HepG2 (cell line): Measurements from ENCODE around the gene OR2J1. TPM values are rescaled to one million over a fixed set of nuclear protein-coding genes. Genes with fewer than 3 reads are reported as not detected.

Experiments
- ATAC-seq: fragments of 200-7000 bp; cut with Tn5 transposase; 3 replicates; pipeline ENCODE4 v1.9.1; 2020; ENCODE audit warnings: mild to moderate bottlenecking, moderate library complexity
- Bru-seq: library from RNA; stranded (reverse); fragments of 400-500 nt; gene quantifications from one replicate; lab custom pipeline; 2021; lab: Mats Ljungman, UMichigan
- BruChase-seq, 2 experiments: library from RNA; stranded (reverse); fragments of 400-500 nt; gene quantifications; one replicate each; lab custom pipeline; 2021; lab: Mats Ljungman, UMichigan
- BruUV-seq: library from RNA; stranded (reverse); fragments of 400-500 nt; replicated peaks from 2 replicates; lab custom pipeline; 2021; lab: Mats Ljungman, UMichigan
- CTCF ChIA-PET: fragments of 300-600 bp; formaldehyde crosslinking; extraction: SDS; loops from one replicate; lab custom pipeline; 2021; ENCODE audit warnings: low total read pairs, inconsistent platforms, low intra/inter-chr PET ratio; lab: Yijun Ruan, JAX
- POLR2A ChIA-PET: fragments of 350-600 bp; sonication (Branson Sonifier 250); formaldehyde crosslinking; loops from one replicate; lab custom pipeline; 2020; ENCODE audit warnings: antibody characterized with exemption, inconsistent platforms; lab: Yijun Ruan, JAX
- DNase-seq: peaks from one replicate; pipeline ENCODE4 v3.0.0-alpha.2; 2015; ENCODE audit warnings: low spot score
- FAIRE-seq: peaks from 3 replicates; lab custom pipeline; 2011; peaks lifted over from hg19 to GRCh38; lab: Jason Lieb, UNC
- H2AFZ ChIP-seq: one replicate; pipeline ENCODE4 v1.6.1; 2011; ENCODE audit warnings: low read length, inconsistent platforms
- H3K27ac ChIP-seq: fragments of 300-600 bp; 3 replicates; pipeline ENCODE4 v1.8.0; 2011; ENCODE audit warnings: mixed run types, mild to moderate bottlenecking, mixed read lengths, low read length, inconsistent platforms; ENCODE audit not compliant: insufficient read depth; ENCODE audit errors: extremely low read length
- H3K27me3 ChIP-seq, 2 experiments: fragments of 200-600 bp in 1 of 2; 2 replicates in 1 of 2; 3 replicates in 1 of 2; pipeline versions ENCODE4 v1.6.0 to v1.8.0; 2011; ENCODE audit warnings: low read length in 2 of 2, mild to moderate bottlenecking in 2 of 2, moderate library complexity in 2 of 2, inconsistent platforms in 1 of 2; ENCODE audit not compliant: insufficient read depth in 2 of 2, control insufficient read depth in 1 of 2
- H3K36me3 ChIP-seq, 2 experiments: fragments of 200-600 bp in 1 of 2; replicated peaks in 1 of 2; 2 replicates in 1 of 2; 3 replicates in 1 of 2; pipeline versions ENCODE4 v1.5.1 to v1.8.0; 2011; ENCODE audit warnings: low read length in 2 of 2, inconsistent platforms in 1 of 2; ENCODE audit not compliant: insufficient read depth in 2 of 2, control insufficient read depth in 1 of 2
- H3K4me1 ChIP-seq: 2 replicates; pipeline ENCODE4 v1.5.1; 2012; ENCODE audit warnings: low read length, inconsistent platforms; ENCODE audit not compliant: insufficient read depth
- H3K4me2 ChIP-seq: 2 replicates; pipeline ENCODE4 v1.6.0; 2011; ENCODE audit warnings: low read depth, low read length, inconsistent platforms
- H3K4me3 ChIP-seq, 3 experiments: fragments of 200-600 bp in 1 of 3; sonication (generic), shearing (Covaris generic) in 1 of 3; replicated peaks in 1 of 3; 2 replicates each; pipeline ENCODE4 v1.5.1; 2011 to 2016; ENCODE audit warnings: low read length in 3 of 3, inconsistent platforms in 2 of 3, low read depth in 2 of 3, mild to moderate bottlenecking in 2 of 3, control low read depth in 1 of 3, mixed read lengths in 1 of 3; ENCODE audit not compliant: insufficient read depth in 1 of 3
- H3K79me2 ChIP-seq: one replicate; pipeline ENCODE4 v1.6.1; 2011; ENCODE audit warnings: low read length, inconsistent platforms; ENCODE audit not compliant: insufficient read depth
- H3K9ac ChIP-seq: 2 replicates; pipeline ENCODE4 v1.6.0; 2011; ENCODE audit warnings: mild to moderate bottlenecking, low read depth, low read length, inconsistent platforms; ENCODE audit not compliant: insufficient read depth
- H3K9me3 ChIP-seq: 2 replicates; pipeline ENCODE4 v1.5.1; 2012; ENCODE audit warnings: mild to moderate bottlenecking, low read length
- H4K20me1 ChIP-seq: 2 replicates; pipeline ENCODE4 v1.6.0; 2011; ENCODE audit warnings: inconsistent platforms, mild to moderate bottlenecking, low read length, moderate library complexity; ENCODE audit not compliant: insufficient read depth
- FOXC1 ChIP-seq: sonication (generic); formaldehyde crosslinking; IDR thresholded peaks from 2 replicates; pipeline ENCODE4 v1.8.0; 2022; ENCODE audit warnings: mild to moderate bottlenecking, missing genetic modification reagents, borderline replicate concordance
- KMT2B ChIP-seq: IDR thresholded peaks from 2 replicates; pipeline ENCODE4 v1.6.1; 2016; ENCODE audit warnings: missing genetic modification reagents, missing compliant biosample characterization
- RBAK ChIP-seq: sonication (generic); formaldehyde crosslinking; IDR thresholded peaks from 2 replicates; pipeline ENCODE4 v1.5.1; 2020; ENCODE audit warnings: mild to moderate bottlenecking, missing genetic modification reagents
- RERE ChIP-seq: IDR thresholded peaks from 2 replicates; pipeline ENCODE4 v1.6.1; 2016; ENCODE audit warnings: low read depth, missing genetic modification reagents, missing compliant biosample characterization
- SMC3 ChIP-seq: IDR thresholded peaks from 2 replicates; pipeline ENCODE4 v1.6.1; 2011; ENCODE audit warnings: low read length, improper control_type of control experiment
- SRSF1 ChIP-seq: fragments of 200-400 bp; formaldehyde crosslinking; optimal IDR thresholded peaks from 2 replicates; pipeline ENCODE3; 2017; ENCODE audit warnings: mild to moderate bottlenecking, low read depth, low read length, moderate library complexity
- ZBTB8A ChIP-seq: sonication (generic); formaldehyde crosslinking; IDR thresholded peaks from 2 replicates; pipeline ENCODE4 v1.4.0; 2020; ENCODE audit warnings: mild to moderate bottlenecking, low read depth, missing genetic modification reagents, borderline replicate concordance
- ZNF451 ChIP-seq: sonication (generic); formaldehyde crosslinking; IDR thresholded peaks from 2 replicates; pipeline ENCODE4 v1.5.0; 2020; ENCODE audit warnings: mild to moderate bottlenecking, missing genetic modification reagents
- ZNF547 ChIP-seq: sonication (generic); formaldehyde crosslinking; IDR thresholded peaks from 2 replicates; pipeline ENCODE4 v1.5.1; 2020; ENCODE audit warnings: mild to moderate bottlenecking, missing genetic modification reagents
- ZSCAN5A ChIP-seq: sonication (generic); formaldehyde crosslinking; IDR thresholded peaks from 2 replicates; pipeline ENCODE4 v1.8.0; 2022; ENCODE audit warnings: mild to moderate bottlenecking, missing genetic modification reagents, borderline replicate concordance
- WGBS: methylation state at CpG from one replicate; pipeline ENCODE4 v1.1.6; 2017; ENCODE audit warnings: low lambda C conversion rate; 5-methylcytosine and 5-hydroxymethylcytosine counted together
- in situ Hi-C: cut with HindIII; loops from 2 replicates; pipeline ENCODE4 v1.10.0; 2017; ENCODE audit warnings: low pct_unique_long_range_greater_than_20kb; ENCODE audit not compliant: extremely low pct_ligation_motif_present
- intact Hi-C: fragments of 100-400 bp; cut with micrococcal nuclease; formaldehyde crosslinking; loops from one replicate; pipeline ENCODE4 v1.10.0; 2022; ENCODE audit not compliant: unreplicated experiment
- long read RNA-seq, 2 experiments: library from RNA in 1 of 2; library from polyadenylated mRNA in 1 of 2; stranded (forward) in 1 of 2; unstranded in 1 of 2; transcript quantifications; one replicate each; pipeline ENCODE4 v2.0.0, GENCODE V29; 2019 to 2022
- polyA minus RNA-seq, 3 experiments: library from RNA; depleted of rRNA, polyadenylated mRNA; stranded (reverse); fragments of >200 nt; gene quantifications; 2 replicates each; pipeline ENCODE4 v1.2.3, GENCODE V29; 2011; ENCODE audit warnings: low replicate concordance in 1 of 3
- polyA plus RNA-seq, 8 experiments: library from polyadenylated mRNA; depleted of rRNA in 3 of 8; stranded (reverse) in 7 of 8; unstranded in 1 of 8; fragments of >200 nt; fragmentation: Illumina TruSeq in 4 of 8; extraction: Trizol in 4 of 8; gene quantifications; 2 replicates each; pipeline versions ENCODE4 v1.2.1 to v1.2.3, GENCODE V29; 2011 to 2016; ENCODE audit warnings: low read depth in 4 of 8, missing spikeins in 1 of 8, mixed read lengths in 1 of 8; ENCODE audit not compliant: insufficient read depth in 1 of 8
- total RNA-seq, 5 experiments: library from RNA; depleted of rRNA; stranded (reverse); fragments of >200 nt; fragmentation: Illumina TruSeq; extraction: Trizol; gene quantifications; 2 replicates each; pipeline ENCODE4 v1.2.3, GENCODE V29; 2016; ENCODE audit warnings: low read depth in 1 of 5

Gene OR2J1
- not detected in 2 replicates for total RNA-seq (2016; rRNA removed; fragmentation: Illumina TruSeq; extraction: Trizol)
- not detected in 2 replicates for total RNA-seq (2016; cell fraction: cytosol; rRNA removed; fragmentation: Illumina TruSeq; extraction: Trizol; ENCODE audit: low read depth)
- total RNA-seq (2016; cell fraction: insoluble cytoplasmic fraction; rRNA removed; fragmentation: Illumina TruSeq; extraction: Trizol), result not detected in 2 replicates
- total RNA-seq (2016; cell fraction: membrane; rRNA removed; fragmentation: Illumina TruSeq; extraction: Trizol), result not detected in 2 replicates
- total RNA-seq (2016; cell fraction: nucleus; rRNA removed; fragmentation: Illumina TruSeq; extraction: Trizol), result not detected in 2 replicates
- polyA plus RNA-seq (2011; rRNA removed), result 0.05 and 0.07 TPM in 2 replicates
- polyA plus RNA-seq (2011; cell fraction: cytosol; rRNA removed), result not detected in 2 replicates
- 0.17 and 0.34 TPM in 2 replicates for polyA plus RNA-seq (2011; cell fraction: nucleus; rRNA removed)
- polyA plus RNA-seq (2012), result not detected in 2 replicates
- not detected in 2 replicates for polyA plus RNA-seq (2016; cell fraction: cytosol; fragmentation: Illumina TruSeq; extraction: Trizol; ENCODE audit: low read depth)
- not detected in 2 replicates for polyA plus RNA-seq (2016; cell fraction: insoluble cytoplasmic fraction; fragmentation: Illumina TruSeq; extraction: Trizol; ENCODE audit: low read depth)
- not detected in 2 replicates for polyA plus RNA-seq (2016; cell fraction: membrane; fragmentation: Illumina TruSeq; extraction: Trizol; ENCODE audit: low read depth)
- polyA plus RNA-seq (2016; cell fraction: nucleus; fragmentation: Illumina TruSeq; extraction: Trizol; ENCODE audit: insufficient read depth, low read depth), result not detected in 2 replicates
- 2.6 TPM in 1 of 2 replicates, not detected in the other for polyA minus RNA-seq (2011; rRNA and poly(A)+ RNA removed; ENCODE audit: low replicate concordance)
- not detected in 2 replicates for polyA minus RNA-seq (2011; cell fraction: cytosol; rRNA and poly(A)+ RNA removed)
- polyA minus RNA-seq (2011; cell fraction: nucleus; rRNA and poly(A)+ RNA removed), result 2.0 and 4.0 TPM in 2 replicates
- Bru-seq, nascent RNA, result percentile 27 among the genes with signal in this experiment
- BruChase-seq, experiment 1, labeled RNA remaining after a 6-hour chase, result not detected
- not detected for BruChase-seq, experiment 2, labeled RNA remaining after a 2-hour chase
- long read RNA-seq, experiment 1, result 0 reads
- long read RNA-seq, experiment 2, result 0 reads

DNA sequence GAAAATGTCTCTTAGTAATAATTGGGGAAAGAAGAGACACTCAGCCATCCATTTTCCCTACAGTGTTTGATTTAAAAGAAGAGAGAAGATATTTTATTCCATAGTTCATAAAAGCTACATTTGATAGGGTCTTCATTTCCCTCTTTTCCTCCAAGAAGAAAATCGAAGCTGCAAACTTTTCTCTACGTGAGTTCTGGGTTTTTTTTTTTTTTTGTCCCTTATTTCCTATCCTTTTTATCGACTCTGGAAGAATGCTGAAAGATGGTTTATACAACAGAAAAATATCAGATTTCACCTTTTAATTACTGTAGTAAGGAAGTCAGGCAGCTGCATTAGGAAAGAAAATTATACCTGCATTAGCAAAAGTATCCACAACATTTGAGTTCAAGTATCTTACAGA, at the start of gene OR2J1:
OR2J1 (plus strand) TSS at position 301 of the 400 bp plus-strand sequence. CDS start 1,453 bp downstream, outside the sequence.
- 2% methylated on average over 3 of the region's 3 CpGs for WGBS
- H3K27me3 ChIP-seq, result no peaks in the 10 kb centered on the region; a peak in 1 of 5 replicates
- no peaks in the 10 kb centered on the region for H3K4me1 ChIP-seq
- ChIA-PET POLR2A (no interaction called here), CTCF (no interaction called here)
- H3K27ac ChIP-seq, result no peak within 1 kb of the TSS
- H3K79me2 ChIP-seq, result no peaks in the 10 kb centered on the region
- ATAC-seq, result no peak
- no peak within 1 kb of the TSS for H3K4me3 ChIP-seq
- DNase-seq, result no peak
- no peak within 1 kb of the TSS for H3K9ac ChIP-seq
- H3K36me3 ChIP-seq, result no peaks in the 10 kb centered on the region
- no peaks in the 10 kb centered on the region for H3K9me3 ChIP-seq
- H2AFZ ChIP-seq, result no peak within 1 kb of the TSS
- no TSS peak for BruUV-seq
- in situ Hi-C loops (no loop called here), intact Hi-C loops (no loop called here)
- FAIRE-seq, result no peak
- no peak within 1 kb of the TSS for H3K4me2 ChIP-seq
- no peaks in the 10 kb centered on the region for H4K20me1 ChIP-seq
- no peak for TF ChIP-seq SMC3
- no peak for TF ChIP-seq ZNF451 (CRISPR knock-in tag)
- TF ChIP-seq KMT2B (CRISPR knock-in tag), result no peak
- TF ChIP-seq SRSF1, result no peak
- no peak for TF ChIP-seq RBAK (CRISPR knock-in tag)
- TF ChIP-seq ZNF547 (CRISPR knock-in tag), result no peak
- TF ChIP-seq ZBTB8A, result no peak
- no peak for TF ChIP-seq ZSCAN5A
- TF ChIP-seq RERE (CRISPR knock-in tag), result no peak
- TF ChIP-seq FOXC1, result no peak
